SK-N-SH treated with all-trans-retinoic acid at 6 μM for 48 hours (cell line): ENCODE measurements around the gene SYNPO2.

ENCODE experiments used
- ATAC-seq: fragments of 200-7000 bp; cut with Tn5 transposase; 3 replicates; pipeline ENCODE4 v1.9.1; 2020; ENCODE audit warnings: mild to moderate bottlenecking, moderate library complexity
- ARNTL ChIP-seq: fragments of 450-650 bp; formaldehyde crosslinking; IDR thresholded peaks from 2 replicates; pipeline ENCODE4 v1.5.0; 2020; ENCODE audit warnings: low read depth, mild to moderate bottlenecking, moderate library complexity, borderline replicate concordance
- BACH2 ChIP-seq: fragments of 250-450 bp; sonication (Bioruptor Pico); IDR thresholded peaks from 2 replicates; pipeline ENCODE4 v1.9.0; 2021; ENCODE audit warnings: mild to moderate bottlenecking, borderline replicate concordance
- CSDC2 ChIP-seq: fragments of 250-450 bp; sonication (Bioruptor Pico); IDR thresholded peaks from 2 replicates; pipeline ENCODE4 v1.5.0; 2020; ENCODE audit warnings: mild to moderate bottlenecking, moderate library complexity
- ISL1 ChIP-seq: fragments of 250-450 bp; sonication (Bioruptor Pico); IDR thresholded peaks from 2 replicates; pipeline ENCODE4 v2.1.2; 2022; ENCODE audit warnings: mild to moderate bottlenecking, moderate library complexity
- OSR1 ChIP-seq: fragments of 250-450 bp; sonication (Bioruptor Pico); IDR thresholded peaks from 2 replicates; pipeline ENCODE4 v1.8.0; 2022; ENCODE audit warnings: moderate library complexity, mild to moderate bottlenecking, inconsistent platforms
- PATZ1 ChIP-seq: fragments of 250-450 bp; sonication (Bioruptor Pico); IDR thresholded peaks from 2 replicates; pipeline ENCODE4 v1.8.0; 2020; ENCODE audit warnings: mild to moderate bottlenecking, moderate library complexity, borderline replicate concordance
- PPARA ChIP-seq: fragments of 250-450 bp; sonication (Bioruptor Pico); IDR thresholded peaks from 2 replicates; pipeline ENCODE4 v1.5.0; 2020; ENCODE audit warnings: mild to moderate bottlenecking, borderline replicate concordance
- SNAI2 ChIP-seq: fragments of 250-450 bp; sonication (Bioruptor Pico); IDR thresholded peaks from 2 replicates; pipeline ENCODE4 v1.5.0; 2020; ENCODE audit warnings: mild to moderate bottlenecking, moderate library complexity
- TCF4 ChIP-seq: fragments of 250-450 bp; sonication (Bioruptor Pico); IDR thresholded peaks from 2 replicates; pipeline ENCODE4 v1.8.0; 2021; ENCODE audit warnings: mild to moderate bottlenecking, moderate library complexity, borderline replicate concordance
- TOX ChIP-seq: fragments of 250-450 bp; sonication (Bioruptor Pico); IDR thresholded peaks from 2 replicates; pipeline ENCODE4 v1.8.0; 2021; ENCODE audit warnings: mild to moderate bottlenecking, moderate library complexity, borderline replicate concordance
- ZFP30 ChIP-seq: fragments of 450-650 bp; formaldehyde crosslinking; IDR thresholded peaks from 2 replicates; pipeline ENCODE4 v1.5.0; 2022; ENCODE audit warnings: mild to moderate bottlenecking, moderate library complexity
- ZNF565 ChIP-seq: fragments of 450-650 bp; formaldehyde crosslinking; conservative IDR thresholded peaks from 2 replicates; pipeline ENCODE4 v1.5.0; 2020; ENCODE audit warnings: low read depth, mild to moderate bottlenecking, moderate library complexity
- ZNF70 ChIP-seq: fragments of 450-650 bp; formaldehyde crosslinking; IDR thresholded peaks from 2 replicates; pipeline ENCODE4 v1.5.0; 2020; ENCODE audit warnings: mild to moderate bottlenecking, moderate library complexity
- ZNF8 ChIP-seq: fragments of 450-650 bp; formaldehyde crosslinking; IDR thresholded peaks from 2 replicates; pipeline ENCODE4 v1.5.0; 2020; ENCODE audit warnings: mild to moderate bottlenecking, moderate library complexity
- TF ChIP-seq, protein P1 (sequence below): fragments of 250-450 bp; sonication (Bioruptor Pico); IDR thresholded peaks from 2 replicates; pipeline ENCODE4 v1.5.1; 2021; ENCODE audit warnings: mild to moderate bottlenecking, moderate library complexity
- TF ChIP-seq, protein P2 (sequence below): fragments of 250-450 bp; sonication (Bioruptor Pico); IDR thresholded peaks from 2 replicates; pipeline ENCODE4 v1.8.0; 2021; ENCODE audit warnings: low read depth, mild to moderate bottlenecking, moderate library complexity, borderline replicate concordance
- TF ChIP-seq, protein P3 (sequence below): fragments of 250-450 bp; sonication (Bioruptor Pico); IDR thresholded peaks from 2 replicates; pipeline ENCODE4 v1.5.0; 2020; ENCODE audit warnings: mild to moderate bottlenecking, moderate library complexity

SYNPO2 gene

DNA sequence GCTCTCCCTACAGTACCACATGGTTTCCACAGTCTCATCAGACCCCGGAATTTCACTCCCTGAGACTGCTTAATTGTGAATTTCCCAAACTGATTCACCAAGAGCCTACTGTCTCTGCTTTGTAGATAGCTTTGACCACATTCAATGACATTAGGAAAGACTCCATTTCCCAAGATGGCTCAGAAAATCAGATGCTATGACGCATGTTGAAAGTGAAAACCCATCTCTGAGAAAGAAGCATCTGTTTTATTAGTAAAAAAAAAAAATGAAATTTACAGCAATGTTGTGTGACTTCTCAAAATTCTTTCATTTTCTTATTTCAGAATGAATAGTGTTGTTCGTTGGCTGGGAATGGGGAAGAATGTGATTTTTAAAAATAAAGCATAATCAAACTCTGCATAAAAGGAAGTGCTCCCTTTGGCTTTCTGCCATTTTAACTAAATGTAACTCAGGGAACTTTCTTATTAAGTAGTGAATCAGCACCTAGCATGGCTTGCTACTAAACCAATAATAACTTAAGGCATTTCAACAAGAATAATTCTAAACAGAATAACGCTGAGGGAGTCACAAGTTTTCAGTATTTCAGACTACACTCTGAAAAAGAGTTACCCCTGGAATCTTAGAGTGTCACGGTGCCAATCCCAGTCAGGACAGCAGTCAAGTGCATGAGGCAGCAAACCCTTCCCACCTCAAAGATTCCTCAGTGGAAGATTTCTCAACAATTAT, 149.6 kb downstream of the SYNPO2 start:
- no peak for TF ChIP-seq OSR1 (CRISPR knock-in tag)
- TF ChIP-seq TCF4 (CRISPR knock-in tag), result no peak
- TF ChIP-seq ZNF8, result no peak
- TF ChIP-seq, all 23 proteins: peak for 0
- ATAC-seq, result no peak

DNA sequence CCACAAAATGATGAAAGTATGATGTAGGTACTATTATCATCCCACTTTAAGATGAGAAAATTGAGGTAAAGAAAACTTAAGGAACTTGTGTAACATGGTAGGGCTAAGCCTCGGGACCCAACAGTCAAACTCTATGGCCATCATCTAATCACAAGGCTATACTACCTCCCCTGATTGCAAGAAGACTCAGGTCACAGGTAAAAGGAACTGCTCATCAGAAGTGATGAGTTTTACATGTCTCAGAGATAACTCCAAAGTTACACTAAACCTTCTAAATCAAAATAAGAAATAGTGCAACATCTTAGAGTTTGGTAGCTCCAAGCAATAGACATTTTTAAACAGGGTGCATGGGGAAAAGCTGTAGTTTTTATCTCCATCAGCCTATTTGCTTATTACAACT, 150.5 kb downstream of the SYNPO2 start:
- ATAC-seq, result no peak

DNA sequence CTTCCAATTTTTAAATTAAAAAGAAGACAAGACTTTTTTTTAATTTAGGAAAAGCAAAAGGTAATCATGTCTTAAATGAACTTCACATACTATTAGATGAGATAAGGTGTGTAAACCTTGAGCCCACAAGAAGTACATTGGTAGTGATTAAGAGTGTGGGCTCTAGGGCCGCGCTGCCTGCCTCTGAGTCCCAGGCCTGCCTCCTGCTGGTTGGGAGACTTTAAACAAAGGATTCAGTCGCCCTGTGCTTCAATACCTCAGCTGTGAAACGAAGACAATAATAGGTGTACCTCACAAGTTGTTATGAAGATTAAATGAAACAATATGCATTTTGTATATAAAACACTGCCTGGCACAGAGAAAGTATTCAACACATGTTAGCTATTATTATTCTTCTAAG, 151.1 kb downstream of the SYNPO2 start:
- TF ChIP-seq TOX (no peak), PPARA (CRISPR knock-in tag) (no peak), ZFP30 (no peak), ARNTL (CRISPR knock-in tag) (no peak), BACH2 (CRISPR knock-in tag) (no peak), CSDC2 (CRISPR knock-in tag) (no peak), ZNF8 (no peak), ISL1 (CRISPR knock-in tag) (no peak), TCF4 (CRISPR knock-in tag) (no peak), SNAI2 (no peak), PATZ1 (CRISPR knock-in tag) (no peak)
- TF ChIP-seq, protein P1, sequence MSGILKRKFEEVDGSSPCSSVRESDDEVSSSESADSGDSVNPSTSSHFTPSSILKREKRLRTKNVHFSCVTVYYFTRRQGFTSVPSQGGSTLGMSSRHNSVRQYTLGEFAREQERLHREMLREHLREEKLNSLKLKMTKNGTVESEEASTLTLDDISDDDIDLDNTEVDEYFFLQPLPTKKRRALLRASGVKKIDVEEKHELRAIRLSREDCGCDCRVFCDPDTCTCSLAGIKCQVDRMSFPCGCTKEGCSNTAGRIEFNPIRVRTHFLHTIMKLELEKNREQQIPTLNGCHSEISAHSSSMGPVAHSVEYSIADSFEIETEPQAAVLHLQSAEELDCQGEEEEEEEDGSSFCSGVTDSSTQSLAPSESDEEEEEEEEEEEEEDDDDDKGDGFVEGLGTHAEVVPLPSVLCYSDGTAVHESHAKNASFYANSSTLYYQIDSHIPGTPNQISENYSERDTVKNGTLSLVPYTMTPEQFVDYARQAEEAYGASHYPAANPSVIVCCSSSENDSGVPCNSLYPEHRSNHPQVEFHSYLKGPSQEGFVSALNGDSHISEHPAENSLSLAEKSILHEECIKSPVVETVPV (CRISPR knock-in tag), result no peak
- TF ChIP-seq, protein P2, sequence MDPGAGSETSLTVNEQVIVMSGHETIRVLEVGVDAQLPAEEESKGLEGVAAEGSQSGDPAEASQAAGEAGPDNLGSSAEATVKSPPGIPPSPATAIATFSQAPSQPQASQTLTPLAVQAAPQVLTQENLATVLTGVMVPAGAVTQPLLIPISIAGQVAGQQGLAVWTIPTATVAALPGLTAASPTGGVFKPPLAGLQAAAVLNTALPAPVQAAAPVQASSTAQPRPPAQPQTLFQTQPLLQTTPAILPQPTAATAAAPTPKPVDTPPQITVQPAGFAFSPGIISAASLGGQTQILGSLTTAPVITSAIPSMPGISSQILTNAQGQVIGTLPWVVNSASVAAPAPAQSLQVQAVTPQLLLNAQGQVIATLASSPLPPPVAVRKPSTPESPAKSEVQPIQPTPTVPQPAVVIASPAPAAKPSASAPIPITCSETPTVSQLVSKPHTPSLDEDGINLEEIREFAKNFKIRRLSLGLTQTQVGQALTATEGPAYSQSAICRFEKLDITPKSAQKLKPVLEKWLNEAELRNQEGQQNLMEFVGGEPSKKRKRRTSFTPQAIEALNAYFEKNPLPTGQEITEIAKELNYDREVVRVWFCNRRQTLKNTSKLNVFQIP (CRISPR knock-in tag), result no peak
- TF ChIP-seq, protein P3, sequence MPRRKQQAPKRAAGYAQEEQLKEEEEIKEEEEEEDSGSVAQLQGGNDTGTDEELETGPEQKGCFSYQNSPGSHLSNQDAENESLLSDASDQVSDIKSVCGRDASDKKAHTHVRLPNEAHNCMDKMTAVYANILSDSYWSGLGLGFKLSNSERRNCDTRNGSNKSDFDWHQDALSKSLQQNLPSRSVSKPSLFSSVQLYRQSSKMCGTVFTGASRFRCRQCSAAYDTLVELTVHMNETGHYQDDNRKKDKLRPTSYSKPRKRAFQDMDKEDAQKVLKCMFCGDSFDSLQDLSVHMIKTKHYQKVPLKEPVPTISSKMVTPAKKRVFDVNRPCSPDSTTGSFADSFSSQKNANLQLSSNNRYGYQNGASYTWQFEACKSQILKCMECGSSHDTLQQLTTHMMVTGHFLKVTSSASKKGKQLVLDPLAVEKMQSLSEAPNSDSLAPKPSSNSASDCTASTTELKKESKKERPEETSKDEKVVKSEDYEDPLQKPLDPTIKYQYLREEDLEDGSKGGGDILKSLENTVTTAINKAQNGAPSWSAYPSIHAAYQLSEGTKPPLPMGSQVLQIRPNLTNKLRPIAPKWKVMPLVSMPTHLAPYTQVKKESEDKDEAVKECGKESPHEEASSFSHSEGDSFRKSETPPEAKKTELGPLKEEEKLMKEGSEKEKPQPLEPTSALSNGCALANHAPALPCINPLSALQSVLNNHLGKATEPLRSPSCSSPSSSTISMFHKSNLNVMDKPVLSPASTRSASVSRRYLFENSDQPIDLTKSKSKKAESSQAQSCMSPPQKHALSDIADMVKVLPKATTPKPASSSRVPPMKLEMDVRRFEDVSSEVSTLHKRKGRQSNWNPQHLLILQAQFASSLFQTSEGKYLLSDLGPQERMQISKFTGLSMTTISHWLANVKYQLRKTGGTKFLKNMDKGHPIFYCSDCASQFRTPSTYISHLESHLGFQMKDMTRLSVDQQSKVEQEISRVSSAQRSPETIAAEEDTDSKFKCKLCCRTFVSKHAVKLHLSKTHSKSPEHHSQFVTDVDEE, result no peak
- TF ChIP-seq, all 23 proteins: peak for 0
- 0 out of 3 replicates have a peak, but pooled peaks have one; percentile 7 for ATAC-seq

More for the DNA sequence above, 150.5 kb downstream of the SYNPO2 start:
- TF ChIP-seq TCF4 (CRISPR knock-in tag) (no peak), SNAI2 (no peak)
- TF ChIP-seq, protein P1 (CRISPR knock-in tag), result no peak

GRCh38 chr4:119040261-119040660, 151.6 kb downstream of the SYNPO2 start:
- TF ChIP-seq ISL1 (CRISPR knock-in tag), result no peak
- TF ChIP-seq ZNF565 (CRISPR knock-in tag), result no peak
- no peak for TF ChIP-seq ZNF70 (CRISPR knock-in tag)
- TF ChIP-seq, all 23 proteins: peak for 0
- no peak for ATAC-seq
